Breast epithelium (tissue), 4 donors: ENCODE data around the gene SLC41A3. TPM values are rescaled to one million over a fixed set of nuclear protein-coding genes. Genes with fewer than 3 reads are reported as not detected.
"Not testable (repeated sequence)": the region's sequence is repeated elsewhere in the genome, so short reads cannot be mapped to it uniquely, and the experiment has no call there.

ENCODE experiments used
- DNase-seq, 2 donors: peaks; one replicate each; pipeline ENCODE4 v3.0.0-alpha.2; 2019; ENCODE audit warnings: low spot score in 2 of 2
- H3K27ac ChIP-seq, 2 donors: fragments of 200-600 bp; sonication (generic) in 1 of 2; one replicate each; pipeline ENCODE4 v1.5.1; 2016 to 2019; ENCODE audit warnings: mild to moderate bottlenecking in 1 of 2
- H3K27me3 ChIP-seq, 2 donors: fragments of 200-600 bp; sonication (generic) in 1 of 2; one replicate each; pipeline versions ENCODE4 v1.5.1 to v1.6.0; 2017 to 2019; ENCODE audit warnings: control low read depth in 1 of 2, mild to moderate bottlenecking in 1 of 2
- H3K36me3 ChIP-seq: fragments of 200-600 bp; one replicate; pipeline ENCODE4 v1.5.1; 2019
- H3K4me1 ChIP-seq, 2 donors: fragments of 200-600 bp; sonication (generic); one replicate each; pipeline ENCODE4 v1.5.1; 2016 to 2019; ENCODE audit warnings: control low read depth in 1 of 2
- H3K4me3 ChIP-seq, 3 donors: fragments of 200-600 bp; sonication (generic); 1 replicate in 2 of 3; 2 replicates in 1 of 3; pipeline ENCODE4 v1.5.1; 2016 to 2019; ENCODE audit warnings: mild to moderate bottlenecking in 3 of 3, moderate library complexity in 2 of 3
- H3K9me3 ChIP-seq, 2 donors: fragments of 200-600 bp; sonication (generic) in 1 of 2; one replicate each; pipeline ENCODE4 v1.5.1; 2016 to 2019; ENCODE audit warnings: control low read depth in 1 of 2
- POLR2A ChIP-seq: fragments of 450-650 bp; IDR thresholded peaks from one replicate; pipeline ENCODE4 v1.6.1; 2016; ENCODE audit warnings: antibody characterized with exemption, mild to moderate bottlenecking, moderate library complexity
- POLR2AphosphoS5 ChIP-seq, 3 donors: sonication (generic); formaldehyde crosslinking; IDR thresholded peaks; one replicate each; pipeline ENCODE4 v1.6.1; 2017; ENCODE audit warnings: antibody characterized with exemption in 3 of 3
- intact Hi-C: fragments of 100-400 bp; cut with DNase I; formaldehyde crosslinking; loops from one replicate; pipeline ENCODE4 v1.15.1; 2023; ENCODE audit warnings: low total_unique reads
- total RNA-seq, 3 donors: library from RNA; depleted of rRNA; stranded (reverse); fragments of >200 nt; gene quantifications; one replicate each; pipeline ENCODE4 v1.1.0, GENCODE V29; 2016
- TF ChIP-seq, protein P1 (sequence below), 3 donors: fragments of 450-650 bp; IDR thresholded peaks; one replicate each; pipeline ENCODE4 v1.5.1; 2016 to 2017; ENCODE audit warnings: antibody characterized with exemption in 3 of 3, mild to moderate bottlenecking in 3 of 3, moderate library complexity in 3 of 3

The SLC41A3 gene
- total RNA-seq, 3 donors from 2014 or later, result 42.6 to 53.7 (median 50.1) TPM

GRCh38 chr3:125960066-125960424, 123.9 kb downstream of the SLC41A3 start:
- Histone ChIP-seq H3K9me3 (peaks cover 0 to 4% of the 10 kb centered on the region in 2 donors), H3K4me3 (no peak overlapping the region), H3K36me3 (no peaks in the 10 kb centered on the region), H3K27me3 (peaks cover 0 to 3% of the 10 kb centered on the region in 2 donors), H3K27ac (no peak overlapping the region), H3K4me1 (no peaks in the 10 kb centered on the region)
- DNase-seq, result no peak
- intact Hi-C loops, result no loop called here
- TF ChIP-seq POLR2A, result no peak
- TF ChIP-seq, protein P1, sequence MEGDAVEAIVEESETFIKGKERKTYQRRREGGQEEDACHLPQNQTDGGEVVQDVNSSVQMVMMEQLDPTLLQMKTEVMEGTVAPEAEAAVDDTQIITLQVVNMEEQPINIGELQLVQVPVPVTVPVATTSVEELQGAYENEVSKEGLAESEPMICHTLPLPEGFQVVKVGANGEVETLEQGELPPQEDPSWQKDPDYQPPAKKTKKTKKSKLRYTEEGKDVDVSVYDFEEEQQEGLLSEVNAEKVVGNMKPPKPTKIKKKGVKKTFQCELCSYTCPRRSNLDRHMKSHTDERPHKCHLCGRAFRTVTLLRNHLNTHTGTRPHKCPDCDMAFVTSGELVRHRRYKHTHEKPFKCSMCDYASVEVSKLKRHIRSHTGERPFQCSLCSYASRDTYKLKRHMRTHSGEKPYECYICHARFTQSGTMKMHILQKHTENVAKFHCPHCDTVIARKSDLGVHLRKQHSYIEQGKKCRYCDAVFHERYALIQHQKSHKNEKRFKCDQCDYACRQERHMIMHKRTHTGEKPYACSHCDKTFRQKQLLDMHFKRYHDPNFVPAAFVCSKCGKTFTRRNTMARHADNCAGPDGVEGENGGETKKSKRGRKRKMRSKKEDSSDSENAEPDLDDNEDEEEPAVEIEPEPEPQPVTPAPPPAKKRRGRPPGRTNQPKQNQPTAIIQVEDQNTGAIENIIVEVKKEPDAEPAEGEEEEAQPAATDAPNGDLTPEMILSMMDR (IDR thresholded peaks at IDR 0.05), result no peak
- TF ChIP-seq POLR2AphosphoS5 (IDR thresholded peaks at IDR 0.05), result no peak

- Histone ChIP-seq H3K36me3 (no peaks in the 10 kb centered on the region), H3K4me3 (no peak overlapping the region), H3K27me3 (peaks cover 0 to 3% of the 10 kb centered on the region in 2 donors), H3K9me3 (peaks cover 0 to 4% of the 10 kb centered on the region in 2 donors), H3K4me1 (no peaks in the 10 kb centered on the region), H3K27ac (no peak overlapping the region)
- intact Hi-C loops, result no loop called here
- TF ChIP-seq POLR2AphosphoS5 (IDR thresholded peaks at IDR 0.05) (no peak), POLR2A (no peak)
- TF ChIP-seq, protein P1 (IDR thresholded peaks at IDR 0.05), result no peak
- no peak for DNase-seq
Measured at GRCh38 chr3:125959317-125960065, 124.4 kb downstream of the SLC41A3 start.

- Histone ChIP-seq H3K36me3 (no peaks in the 10 kb centered on the region), H3K4me1 (no peaks in the 10 kb centered on the region), H3K27me3 (peaks cover 0 to 3% of the 10 kb centered on the region in 2 donors), H3K4me3 (peak overlapping the region in 2 of 3 donors; percentile 39 to 63), H3K9me3 (no peaks in the 10 kb centered on the region), H3K27ac (no peak overlapping the region)
- intact Hi-C loops, result no loop called here
- TF ChIP-seq, protein P1 (IDR thresholded peaks at IDR 0.05), result no peak
- DNase-seq, result no peak
Measured at GRCh38 chr3:125958511-125959316, 125.2 kb downstream of the SLC41A3 start.

GRCh38 chr3:125957674-125958510, 126.0 kb downstream of the SLC41A3 start:
- H3K27ac ChIP-seq, result no peak overlapping the region
- intact Hi-C loops, result no loop called here
- TF ChIP-seq POLR2AphosphoS5 (IDR thresholded peaks at IDR 0.05) (no peak), POLR2A (no peak)
- TF ChIP-seq, protein P1 (IDR thresholded peaks at IDR 0.05), result no peak
- no peaks in the 10 kb centered on the region for H3K36me3 ChIP-seq
- no peaks in the 10 kb centered on the region for H3K4me1 ChIP-seq
- DNase-seq, result no peak
- H3K4me3 ChIP-seq, result peak overlapping the region in 2 of 3 donors; percentile 39 to 63
- H3K9me3 ChIP-seq, result no peaks in the 10 kb centered on the region
- peaks cover 0 to 3% of the 10 kb centered on the region in 2 donors for H3K27me3 ChIP-seq

DNA sequence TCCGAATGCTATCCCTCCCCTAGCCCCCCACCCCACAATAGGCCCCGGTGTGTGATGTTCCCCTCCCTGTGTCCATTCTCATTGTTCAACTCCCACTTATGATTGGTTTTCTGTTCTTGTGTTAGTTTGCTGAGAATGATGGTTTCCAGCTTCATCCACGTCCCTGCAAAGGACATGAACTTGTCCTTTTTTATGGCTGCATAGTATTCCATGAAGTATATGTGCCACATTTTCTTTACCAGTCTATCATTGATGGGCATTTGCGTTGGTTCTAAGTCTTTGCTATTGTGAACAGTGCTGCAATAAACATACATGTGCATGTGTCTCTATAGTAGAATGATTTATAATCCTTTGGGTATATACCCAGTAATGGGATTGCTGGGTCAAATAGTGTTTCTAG, 126.9 kb downstream of the SLC41A3 start:
- intact Hi-C loops, H3K27me3 ChIP-seq, H3K9me3 ChIP-seq, DNase-seq, H3K27ac ChIP-seq, H3K36me3 ChIP-seq, H3K4me1 ChIP-seq, H3K4me3 ChIP-seq: not testable (repeated sequence)
